Measurements from ENCODE around the gene IL15RA.

- TF ChIP-seq CTCF (IDR thresholded peaks at IDR 0.05) (no peak), POLR2A (IDR thresholded peaks at IDR 0.05) (no peak)
Observed at GRCh38 chr10:5935628-5936027, 41.7 kb downstream of the IL15RA start.
